Measurements from ENCODE around the gene JAKMIP2. TPM values are rescaled to one million over a fixed set of nuclear protein-coding genes. Genes with fewer than 3 reads are reported as not detected.

The JAKMIP2 gene
- total RNA-seq, 1 experiment from 2014 or later = not detected

GRCh38 chr5:147754372-147755122 is 28.0 kb downstream of the JAKMIP2 start:
- POLR2A ChIA-PET = no interaction called here
- RAD21 ChIA-PET (ENCODE audit: low non-redundant PET in 1 of 2, low total read pairs in 2 of 2, uncharacterized antibody in 2 of 2, unreplicated experiment in 2 of 2) = no interaction called here

GRCh38 chr5:147753765-147754164 is 28.8 kb downstream of the JAKMIP2 start:
- intact Hi-C loops (cut with micrococcal nuclease) = no loop called here
- POLR2A ChIA-PET = no interaction called here

More at GRCh38 chr5:147754372-147755122, 28.0 kb downstream of the JAKMIP2 start:
- Histone ChIP-seq H3K27me3 (ENCODE audit: insufficient read depth, low read length) (no peaks in the 10 kb centered on the region), H3K36me3 (ENCODE audit: control insufficient read depth in 1 of 2, insufficient read depth in 2 of 2, low read length in 2 of 2) (no peaks in the 10 kb centered on the region), H3K9me2 (ENCODE audit: insufficient read depth) (no peaks in the 10 kb centered on the region), H3K4me2 (ENCODE audit: low read length) (no peak overlapping the region), H3K9ac (ENCODE audit: low read length) (no peak overlapping the region), H3K79me2 (ENCODE audit: insufficient read depth, low read length) (no peaks in the 10 kb centered on the region), H4K20me1 (ENCODE audit: insufficient read depth) (no peaks in the 10 kb centered on the region), H3K9me3 (ENCODE audit: control insufficient read depth in 1 of 2, insufficient read depth in 1 of 2, low read depth in 1 of 2, low read length in 2 of 2) (no peaks in the 10 kb centered on the region), H2AFZ (ENCODE audit: low read depth, low read length, poor library complexity, severe bottlenecking) (no peak overlapping the region), H3K4me1 (ENCODE audit: control insufficient read depth in 1 of 2, insufficient read depth in 2 of 2, low read length in 2 of 2) (no peaks in the 10 kb centered on the region), H3K4me3 (replicated peaks in 1 of 2; ENCODE audit: low read depth in 1 of 2, low read length in 2 of 2) (no peak overlapping the region), H3K27ac (ENCODE audit: low read depth, low read length) (no peak overlapping the region)
- ATAC-seq (no peak), DNase-seq (ENCODE audit: low read depth, low spot score) (no peak)
- no peak for TF ChIP-seq SIN3A (IDR thresholded peaks at IDR 0.05; ENCODE audit: low read depth)
- TF ChIP-seq EGR1 (IDR thresholded peaks at IDR 0.05; ENCODE audit: low read depth) = no peak
- intact Hi-C loops (cut with micrococcal nuclease) = no loop called here
- BruUV-seq (replicated peaks) = no TSS peak
- CTCF ChIA-PET = no interaction called here

More at GRCh38 chr5:147753765-147754164, 28.8 kb downstream of the JAKMIP2 start:
- Histone ChIP-seq H3K79me2 (ENCODE audit: insufficient read depth, low read length) (no peaks in the 10 kb centered on the region), H3K27me3 (ENCODE audit: insufficient read depth, low read length) (0 out of 2 replicates have a peak, but pooled peaks cover under 1% of the 10 kb centered on the region), H3K9ac (ENCODE audit: low read length) (no peak overlapping the region), H3K9me2 (ENCODE audit: insufficient read depth) (no peaks in the 10 kb centered on the region), H3K27ac (ENCODE audit: low read depth, low read length) (no peak overlapping the region), H3K9me3 (ENCODE audit: control insufficient read depth in 1 of 2, insufficient read depth in 1 of 2, low read depth in 1 of 2, low read length in 2 of 2) (no peaks in the 10 kb centered on the region), H3K4me2 (ENCODE audit: low read length) (no peak overlapping the region), H2AFZ (ENCODE audit: low read depth, low read length, poor library complexity, severe bottlenecking) (no peak overlapping the region), H4K20me1 (ENCODE audit: insufficient read depth) (no peaks in the 10 kb centered on the region), H3K36me3 (ENCODE audit: control insufficient read depth in 1 of 2, insufficient read depth in 2 of 2, low read length in 2 of 2) (no peaks in the 10 kb centered on the region), H3K4me1 (ENCODE audit: control insufficient read depth in 1 of 2, insufficient read depth in 2 of 2, low read length in 2 of 2) (no peaks in the 10 kb centered on the region), H3K4me3 (replicated peaks in 1 of 2; ENCODE audit: low read depth in 1 of 2, low read length in 2 of 2) (no peak overlapping the region)
- no peak for ATAC-seq
- RAD21 ChIA-PET (ENCODE audit: low non-redundant PET in 1 of 2, low total read pairs in 2 of 2, uncharacterized antibody in 2 of 2, unreplicated experiment in 2 of 2) = no interaction called here
- DNase-seq (ENCODE audit: low read depth, low spot score) = no peak
- CTCF ChIA-PET = no interaction called here
- BruUV-seq (replicated peaks) = no TSS peak
- TF ChIP-seq CEBPB (IDR thresholded peaks at IDR 0.05; ENCODE audit: low read depth) (peak; percentile 34; the same call in 1 of the 2 replicates), REST (IDR thresholded peaks at IDR 0.05; ENCODE audit: low read depth) (no peak)

Measured in HCT116 (cell line).